Mesothelial cell of epicardium (in vitro differentiated cells): ENCODE data around the gene TYMP. TPM values are rescaled to one million over a fixed set of nuclear protein-coding genes. Genes with fewer than 3 reads are reported as not detected.
A peak's percentile ranks its signal among the peaks of the same experiment; 100 is the strongest.

Experiments used
- DNase-seq, 2 experiments: peaks; one replicate each; pipeline ENCODE4 v3.0.0; 2021; ENCODE audit warnings: low spot score in 2 of 2; ENCODE audit not compliant: unreplicated experiment in 2 of 2
- H3K27ac Mint-ChIP-seq: 2 replicates; pipeline ENCODE4 v1.8.0; 2021; ENCODE audit warnings: mixed read lengths
- H3K27me3 Mint-ChIP-seq: 2 replicates; pipeline ENCODE4 v1.8.0; 2021; ENCODE audit warnings: low read depth, mixed read lengths
- H3K36me3 Mint-ChIP-seq: 2 replicates; pipeline ENCODE4 v1.8.0; 2021; ENCODE audit warnings: mixed read lengths
- H3K4me1 Mint-ChIP-seq: 2 replicates; pipeline ENCODE4 v1.8.0; 2021; ENCODE audit warnings: mixed read lengths
- H3K4me3 Mint-ChIP-seq: 2 replicates; pipeline ENCODE4 v1.8.0; 2021; ENCODE audit warnings: mild to moderate bottlenecking, moderate library complexity, mixed read lengths
- H3K9me3 Mint-ChIP-seq: 2 replicates; pipeline ENCODE4 v1.8.0; 2021; ENCODE audit warnings: mixed read lengths
- CTCF ChIP-seq: fragments of 200-600 bp; sonication (generic); IDR thresholded peaks from one replicate; pipeline ENCODE4 v1.5.0; 2021; ENCODE audit warnings: antibody characterized with exemption; ENCODE audit not compliant: unreplicated experiment
- total RNA-seq: library from RNA; stranded (reverse); gene quantifications from 3 replicates; pipeline ENCODE4 v1.2.1, GENCODE V29; 2021

TYMP gene
- total RNA-seq, 1 donor from 2014 or later, result 9.3 TPM

- Mint-ChIP-seq H3K27ac (no peak overlapping the region), H3K9me3 (no peaks in the 10 kb centered on the region), H3K4me1 (no peaks in the 10 kb centered on the region), H3K36me3 (no peaks in the 10 kb centered on the region), H3K27me3 (peaks cover 42% of the 10 kb centered on the region), H3K4me3 (no peak overlapping the region)
- DNase-seq, result no peak
- TF ChIP-seq CTCF, result no peak
Measured at GRCh38 chr22:50483977-50484853, 45.6 kb downstream of the TYMP start.

- peaks cover 48% of the 10 kb centered on the region for H3K27me3 Mint-ChIP-seq
- TF ChIP-seq CTCF, result no peak
- H3K9me3 Mint-ChIP-seq, result no peaks in the 10 kb centered on the region
- H3K4me3 Mint-ChIP-seq, result no peak overlapping the region
- no peaks in the 10 kb centered on the region for H3K4me1 Mint-ChIP-seq
- H3K27ac Mint-ChIP-seq, result no peak overlapping the region
- DNase-seq, result no peak
- no peaks in the 10 kb centered on the region for H3K36me3 Mint-ChIP-seq
Measured at GRCh38 chr22:50483556-50483955, 46.3 kb downstream of the TYMP start.

GRCh38 chr22:50483106-50483505 is 46.7 kb downstream of the TYMP start:
- Mint-ChIP-seq H3K27me3 (peaks cover 52% of the 10 kb centered on the region), H3K27ac (no peak overlapping the region), H3K9me3 (no peaks in the 10 kb centered on the region), H3K4me1 (no peaks in the 10 kb centered on the region), H3K36me3 (no peaks in the 10 kb centered on the region), H3K4me3 (no peak overlapping the region)
- no peak for TF ChIP-seq CTCF
- no peak for DNase-seq

GRCh38 chr22:50482107-50483074 is 47.4 kb downstream of the TYMP start:
- Mint-ChIP-seq H3K4me1 (no peaks in the 10 kb centered on the region), H3K4me3 (peak overlapping the region; percentile 53), H3K27ac (no peak overlapping the region), H3K36me3 (no peaks in the 10 kb centered on the region), H3K27me3 (peaks cover 55% of the 10 kb centered on the region), H3K9me3 (no peaks in the 10 kb centered on the region)
- TF ChIP-seq CTCF, result no peak
- DNase-seq, result no peak

- no peak for TF ChIP-seq CTCF
- no peak within 1 kb of the TSS for H3K27ac Mint-ChIP-seq
- peak in 1 of 2 experiments; percentile 65 for DNase-seq
- peaks cover 55% of the 10 kb centered on the region for H3K27me3 Mint-ChIP-seq
- no peaks in the 10 kb centered on the region for H3K9me3 Mint-ChIP-seq
- peaks cover 8% of the 10 kb centered on the region for H3K4me1 Mint-ChIP-seq
- peak within 1 kb of the TSS; percentile 56 for H3K4me3 Mint-ChIP-seq
- no peaks in the 10 kb centered on the region for H3K36me3 Mint-ChIP-seq
Measured at GRCh38 chr22:50481440-50482106, 48.2 kb downstream of the TYMP start, which contains the start of gene ADM2. Gene ADM2, plus strand, starts transcription at chr22:50481543. Its CDS starts 305 bp downstream, at chr22:50481848.
